Fibroblast of the aortic adventitia (primary cell): ENCODE measurements around the gene TEDC1. TPM values are rescaled to one million over a fixed set of nuclear protein-coding genes. Genes with fewer than 3 reads are reported as not detected.

Experiments used
- DNase-seq: peaks from one replicate; pipeline ENCODE4 v3.0.0-alpha.2; 2010; ENCODE audit warnings: low read depth
- H3K4me3 ChIP-seq: 2 replicates; pipeline ENCODE4 v1.5.1; 2011; ENCODE audit warnings: low read depth, mild to moderate bottlenecking, control low read depth, low read length, moderate library complexity
- CTCF ChIP-seq: IDR thresholded peaks from 2 replicates; pipeline ENCODE4 v1.5.1; 2011; ENCODE audit warnings: mild to moderate bottlenecking, low read length, control low read depth, inconsistent platforms; ENCODE audit not compliant: insufficient read depth
- total RNA-seq: library from RNA; depleted of rRNA; stranded (reverse); fragments of >200 nt; gene quantifications from 2 replicates; pipeline ENCODE4 v1.2.3, GENCODE V29; 2012; ENCODE audit warnings: low replicate concordance

The TEDC1 gene
- total RNA-seq, 1 donor, result 12.6 TPM

- no peak for TF ChIP-seq CTCF
- no peak for DNase-seq
- no peak overlapping the region for H3K4me3 ChIP-seq
Measured at GRCh38 chr14:105458571-105458970, 32.5 kb upstream of the TEDC1 start.

GRCh38 chr14:105460116-105460515 lies 30.9 kb upstream of the TEDC1 start:
- no peak for TF ChIP-seq CTCF

GRCh38 chr14:105460616-105461015 lies 30.4 kb upstream of the TEDC1 start:
- H3K4me3 ChIP-seq, result no peak overlapping the region
- DNase-seq, result no peak
- no peak for TF ChIP-seq CTCF

More at GRCh38 chr14:105460116-105460515, 30.9 kb upstream of the TEDC1 start:
- no peak overlapping the region for H3K4me3 ChIP-seq
- no peak for DNase-seq

- DNase-seq, result no peak
- H3K4me3 ChIP-seq, result no peak overlapping the region
- TF ChIP-seq CTCF, result no peak
Measured at GRCh38 chr14:105461903-105462302, 29.1 kb upstream of the TEDC1 start.

- no peak for TF ChIP-seq CTCF
- no peak overlapping the region for H3K4me3 ChIP-seq
- no peak for DNase-seq
Measured at GRCh38 chr14:105464501-105464900, 26.5 kb upstream of the TEDC1 start.

- TF ChIP-seq CTCF, result no peak
- no peak overlapping the region for H3K4me3 ChIP-seq
- DNase-seq, result no peak
Measured at GRCh38 chr14:105465209-105466031, 25.6 kb upstream of the TEDC1 start.
